ENCODE measurements around the gene MRPL45. TPM values are rescaled to one million over a fixed set of nuclear protein-coding genes. Genes with fewer than 3 reads are reported as not detected.

Gene MRPL45
- total RNA-seq, 4 donors from 2014 or later, result 25.8 to 34.5 (median 29.4) TPM

DNA sequence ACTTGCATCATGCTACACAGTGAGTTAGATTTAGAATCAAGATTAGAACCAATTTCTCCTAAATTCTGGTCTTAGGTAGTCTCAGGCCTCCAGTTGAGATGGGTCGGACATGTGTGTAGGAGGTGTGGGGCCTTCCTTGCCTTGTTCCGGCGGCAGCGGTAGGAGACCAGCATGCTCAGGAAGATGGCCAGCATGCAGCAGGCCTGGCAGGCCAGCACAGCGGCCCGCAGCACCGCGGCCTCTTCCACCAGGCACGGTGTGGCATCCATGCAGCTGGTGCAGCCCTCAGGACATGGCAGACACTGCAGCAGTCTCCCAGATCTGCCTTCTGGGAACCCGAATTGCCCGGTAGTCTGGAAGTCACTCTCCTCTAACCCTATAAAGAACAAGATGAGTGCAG, 39.9 kb downstream of the MRPL45 start:
- intact Hi-C loops (cut with DNase I; ENCODE audit: low total_unique reads), result no loop called here
- no peak for DNase-seq (ENCODE audit: low spot score in 2 of 2)
- WGBS, 2 donors, result 90 to 92% methylated on average over 6 to 11 of the region's 11 CpGs
- TF ChIP-seq POLR2A (IDR thresholded peaks at IDR 0.05) (no peak), CTCF (IDR thresholded peaks at IDR 0.05) (no peak)
- H3K4me3 ChIP-seq (ENCODE audit: low read depth, poor library complexity, severe bottlenecking), result no peak overlapping the region

DNA sequence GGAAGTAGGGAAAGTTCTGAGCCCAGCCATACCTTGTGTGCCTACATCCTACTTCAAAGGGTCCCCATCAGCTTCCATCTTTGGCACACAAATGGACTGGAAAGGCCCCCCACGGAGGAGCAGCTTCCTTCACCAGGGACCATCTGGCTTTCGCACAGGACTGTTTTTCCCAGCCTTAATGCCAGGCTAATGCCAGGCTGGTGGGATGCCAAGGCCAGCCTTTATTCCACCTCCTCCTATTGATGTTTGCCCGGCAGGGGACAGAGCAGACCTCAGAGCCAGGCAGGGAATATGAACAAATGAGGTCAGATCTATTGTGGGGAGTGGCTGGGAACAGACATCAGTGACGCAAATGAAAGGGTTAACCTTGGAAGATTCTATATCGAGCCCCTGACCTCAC, 41.1 kb downstream of the MRPL45 start:
- no peak for DNase-seq (ENCODE audit: low spot score in 2 of 2)
- WGBS, 2 donors, result 75 to 83% methylated on average over 5 of the region's 5 CpGs
- TF ChIP-seq POLR2A (IDR thresholded peaks at IDR 0.05) (no peak), CTCF (IDR thresholded peaks at IDR 0.05) (no peak)
- H3K4me3 ChIP-seq (ENCODE audit: low read depth, poor library complexity, severe bottlenecking), result no peak overlapping the region
- intact Hi-C loops (cut with DNase I; ENCODE audit: low total_unique reads), result no loop called here

DNA sequence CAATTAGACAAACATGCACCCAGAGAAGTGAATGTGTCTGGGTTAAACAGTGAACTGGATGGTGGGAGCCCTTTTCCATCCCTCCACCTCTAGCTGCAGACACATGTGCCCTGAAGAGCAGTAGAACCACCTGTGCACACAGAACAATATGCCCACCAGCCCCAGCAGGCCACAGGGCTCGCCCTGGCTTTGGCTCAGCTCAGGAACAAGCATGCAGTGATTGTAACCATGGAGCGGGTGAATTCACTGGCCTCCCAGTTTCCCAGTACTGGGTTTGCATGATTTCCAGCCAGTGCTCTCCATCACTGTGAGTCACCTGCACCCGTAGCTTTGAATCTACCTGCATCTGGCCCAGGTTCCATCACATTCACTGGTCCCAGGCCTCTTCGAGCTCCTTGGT, 41.6 kb downstream of the MRPL45 start:
- intact Hi-C loops (cut with DNase I; ENCODE audit: low total_unique reads), result no loop called here
- H3K4me3 ChIP-seq (ENCODE audit: low read depth, poor library complexity, severe bottlenecking), result no peak overlapping the region
- no peak for TF ChIP-seq CTCF (IDR thresholded peaks at IDR 0.05)
- no peak for TF ChIP-seq POLR2A (IDR thresholded peaks at IDR 0.05)
- DNase-seq (ENCODE audit: low spot score in 2 of 2), result no peak
- WGBS, 2 donors, result 90 to 95% methylated on average over 3 to 4 of the region's 4 CpGs

GRCh38 chr17:38339891-38340290, 42.9 kb downstream of the MRPL45 start:
- no peak for DNase-seq (ENCODE audit: low spot score in 2 of 2)
- intact Hi-C loops (cut with DNase I; ENCODE audit: low total_unique reads), result no loop called here
- TF ChIP-seq CTCF (IDR thresholded peaks at IDR 0.05) (no peak), POLR2A (IDR thresholded peaks at IDR 0.05) (no peak)
- no peak overlapping the region for H3K4me3 ChIP-seq (ENCODE audit: low read depth, poor library complexity, severe bottlenecking)

DNA sequence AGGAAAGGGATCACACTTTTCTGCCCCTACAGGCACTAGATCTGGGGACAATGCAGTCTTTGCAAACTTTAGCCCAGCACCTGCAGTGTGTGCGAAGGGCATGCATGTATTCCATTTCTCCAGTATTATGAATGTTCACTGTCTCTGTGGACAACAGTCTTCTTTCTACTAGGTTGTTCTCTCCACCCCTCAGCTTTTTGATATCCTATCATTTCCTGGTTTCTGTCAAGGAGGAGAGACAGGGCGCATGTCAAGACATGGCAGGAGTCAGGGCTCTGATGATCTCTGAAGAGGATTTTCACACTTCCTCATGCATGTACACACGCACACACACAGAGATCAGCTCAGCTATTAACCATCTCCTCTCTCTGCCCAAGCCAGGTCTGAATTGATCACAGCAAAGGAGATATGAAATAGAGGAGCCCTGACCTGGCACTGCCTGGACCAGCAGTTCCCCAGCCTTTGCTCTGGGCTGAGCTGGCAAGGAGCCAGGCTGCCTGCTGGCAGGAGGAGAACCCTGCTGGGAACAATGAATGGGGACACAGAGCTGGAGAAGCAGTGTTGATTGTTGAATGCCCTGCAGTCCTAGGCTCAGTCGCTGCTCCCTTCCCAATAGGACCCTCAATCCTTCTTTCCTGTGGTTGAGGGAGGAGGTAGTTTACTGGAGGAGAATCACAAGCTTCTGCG, 44.2 kb downstream of the MRPL45 start:
- TF ChIP-seq POLR2A (IDR thresholded peaks at IDR 0.05), result no peak
- TF ChIP-seq CTCF (IDR thresholded peaks at IDR 0.05), result no peak
- H3K4me3 ChIP-seq (ENCODE audit: low read depth, poor library complexity, severe bottlenecking), result no peak overlapping the region
- WGBS, 2 donors, result 51 to 58% methylated on average over 5 of the region's 5 CpGs
- intact Hi-C loops (cut with DNase I; ENCODE audit: low total_unique reads), result no loop called here
- DNase-seq (ENCODE audit: low spot score in 2 of 2), result no peak

Data from lower leg skin (tissue), 4 donors.